ENCODE data around the gene FEZ2. TPM values are rescaled to one million over a fixed set of nuclear protein-coding genes. Genes with fewer than 3 reads are reported as not detected.

The FEZ2 gene
- total RNA-seq, 1 experiment from 2014 or later: 57.5 TPM

DNA sequence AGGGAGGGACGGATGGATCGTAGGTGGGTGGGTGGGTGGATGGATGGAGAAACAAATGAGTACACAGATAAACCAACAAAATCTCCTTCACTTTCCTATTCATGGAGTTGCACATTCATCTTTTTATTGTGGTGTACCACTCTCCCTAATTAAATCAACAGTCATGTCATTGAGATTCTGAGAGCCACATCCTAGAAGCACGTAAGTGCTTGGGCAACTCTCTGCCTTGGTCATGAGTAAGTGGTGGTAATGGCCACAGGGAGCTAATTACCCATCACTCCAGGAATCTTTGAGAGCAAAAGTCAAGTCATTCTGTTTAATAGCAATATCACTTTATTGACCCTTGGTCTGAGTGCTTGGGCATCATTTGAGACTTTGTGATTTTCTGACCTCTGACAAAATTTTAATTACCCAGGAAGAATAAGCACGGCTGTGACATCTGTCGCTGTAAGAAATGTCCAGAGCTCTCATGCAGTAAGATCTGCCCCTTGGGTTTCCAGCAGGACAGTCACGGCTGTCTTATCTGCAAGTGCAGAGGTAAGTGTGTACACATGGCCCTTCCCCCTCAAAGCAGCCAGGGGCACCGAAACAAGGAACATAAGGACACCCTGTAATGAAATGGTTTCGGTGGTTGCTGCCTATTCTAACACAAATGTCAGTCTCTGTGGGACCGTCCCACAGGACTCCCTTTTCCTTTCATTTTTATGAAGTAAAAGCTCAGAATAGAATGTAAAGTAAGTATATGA is 85.9 kb downstream of the FEZ2 start:
- no peaks in the 10 kb centered on the region for H3K4me1 ChIP-seq (ENCODE audit: insufficient read depth, low read length, poor library complexity, severe bottlenecking)
- no peaks in the 10 kb centered on the region for H3K36me3 ChIP-seq (ENCODE audit: insufficient read depth, low read length, poor library complexity, severe bottlenecking)
- no peak for TF ChIP-seq EZH2 (IDR thresholded peaks at IDR 0.05; ENCODE audit: borderline replicate concordance, low read depth, low read length, poor library complexity, severe bottlenecking)
- TF ChIP-seq, protein P1, sequence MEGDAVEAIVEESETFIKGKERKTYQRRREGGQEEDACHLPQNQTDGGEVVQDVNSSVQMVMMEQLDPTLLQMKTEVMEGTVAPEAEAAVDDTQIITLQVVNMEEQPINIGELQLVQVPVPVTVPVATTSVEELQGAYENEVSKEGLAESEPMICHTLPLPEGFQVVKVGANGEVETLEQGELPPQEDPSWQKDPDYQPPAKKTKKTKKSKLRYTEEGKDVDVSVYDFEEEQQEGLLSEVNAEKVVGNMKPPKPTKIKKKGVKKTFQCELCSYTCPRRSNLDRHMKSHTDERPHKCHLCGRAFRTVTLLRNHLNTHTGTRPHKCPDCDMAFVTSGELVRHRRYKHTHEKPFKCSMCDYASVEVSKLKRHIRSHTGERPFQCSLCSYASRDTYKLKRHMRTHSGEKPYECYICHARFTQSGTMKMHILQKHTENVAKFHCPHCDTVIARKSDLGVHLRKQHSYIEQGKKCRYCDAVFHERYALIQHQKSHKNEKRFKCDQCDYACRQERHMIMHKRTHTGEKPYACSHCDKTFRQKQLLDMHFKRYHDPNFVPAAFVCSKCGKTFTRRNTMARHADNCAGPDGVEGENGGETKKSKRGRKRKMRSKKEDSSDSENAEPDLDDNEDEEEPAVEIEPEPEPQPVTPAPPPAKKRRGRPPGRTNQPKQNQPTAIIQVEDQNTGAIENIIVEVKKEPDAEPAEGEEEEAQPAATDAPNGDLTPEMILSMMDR (conservative IDR thresholded peaks at IDR 0.05; ENCODE audit: low read depth, low read length): no peak
- no peak overlapping the region for H3K4me3 ChIP-seq (ENCODE audit: low read depth, low read length, poor library complexity, severe bottlenecking)
- ChIA-PET POLR2A (ENCODE audit: low non-redundant PET) (no interaction called here), CTCF (no interaction called here)
- no peaks in the 10 kb centered on the region for H3K9me3 ChIP-seq (ENCODE audit: low read depth, low read length, poor library complexity, severe bottlenecking)
- no peak overlapping the region for H3K27ac ChIP-seq (ENCODE audit: low read depth, low read length, poor library complexity, severe bottlenecking)
- H3K27me3 ChIP-seq (replicated peaks; ENCODE audit: insufficient read depth, low read depth, low read length, poor library complexity): no peaks in the 10 kb centered on the region
- DNase-seq (ENCODE audit: low spot score): no peak
- intact Hi-C loops (cut with micrococcal nuclease; ENCODE audit: unreplicated experiment): no loop called here
- BruUV-seq (replicated peaks): no TSS peak

DNA sequence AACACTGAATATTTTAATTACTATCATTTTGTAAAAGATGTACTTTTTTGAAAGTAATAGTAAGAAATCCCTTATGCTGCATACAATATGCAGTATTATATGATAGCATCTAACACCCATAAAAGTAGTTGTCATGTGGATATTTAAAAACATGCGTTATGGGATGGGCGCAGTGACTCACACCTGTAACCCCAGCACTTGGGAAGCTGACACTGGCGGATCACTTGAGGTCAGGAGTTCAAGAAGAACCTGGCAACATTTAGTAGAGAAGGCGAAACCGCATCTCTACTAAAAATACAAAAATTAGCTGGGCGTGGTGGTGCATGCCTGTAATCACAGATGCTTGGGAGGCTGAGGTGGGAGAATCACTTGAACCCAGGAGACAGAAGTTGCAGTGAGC is 88.9 kb downstream of the FEZ2 start:
- H3K4me3 ChIP-seq (ENCODE audit: low read depth, low read length, poor library complexity, severe bottlenecking): no peak overlapping the region
- intact Hi-C loops (cut with micrococcal nuclease; ENCODE audit: unreplicated experiment): loop anchor here (5.0 kb wide), 2 partner anchors 47 to 153 kb away; no protein-coding TSS in a partner anchor
- ChIA-PET POLR2A (ENCODE audit: low non-redundant PET) (no interaction called here), CTCF (no interaction called here)
- H3K4me1 ChIP-seq (ENCODE audit: insufficient read depth, low read length, poor library complexity, severe bottlenecking): no peaks in the 10 kb centered on the region
- no peaks in the 10 kb centered on the region for H3K27me3 ChIP-seq (replicated peaks; ENCODE audit: insufficient read depth, low read depth, low read length, poor library complexity)
- no TSS peak for BruUV-seq (replicated peaks)
- no peak overlapping the region for H3K27ac ChIP-seq (ENCODE audit: low read depth, low read length, poor library complexity, severe bottlenecking)
- no peaks in the 10 kb centered on the region for H3K36me3 ChIP-seq (ENCODE audit: insufficient read depth, low read length, poor library complexity, severe bottlenecking)
- no peak for DNase-seq (ENCODE audit: low spot score)
- TF ChIP-seq, protein P1 (conservative IDR thresholded peaks at IDR 0.05; ENCODE audit: low read depth, low read length): no peak
- TF ChIP-seq EZH2 (IDR thresholded peaks at IDR 0.05; ENCODE audit: borderline replicate concordance, low read depth, low read length, poor library complexity, severe bottlenecking): no peak
- no peaks in the 10 kb centered on the region for H3K9me3 ChIP-seq (ENCODE audit: low read depth, low read length, poor library complexity, severe bottlenecking)

DNA sequence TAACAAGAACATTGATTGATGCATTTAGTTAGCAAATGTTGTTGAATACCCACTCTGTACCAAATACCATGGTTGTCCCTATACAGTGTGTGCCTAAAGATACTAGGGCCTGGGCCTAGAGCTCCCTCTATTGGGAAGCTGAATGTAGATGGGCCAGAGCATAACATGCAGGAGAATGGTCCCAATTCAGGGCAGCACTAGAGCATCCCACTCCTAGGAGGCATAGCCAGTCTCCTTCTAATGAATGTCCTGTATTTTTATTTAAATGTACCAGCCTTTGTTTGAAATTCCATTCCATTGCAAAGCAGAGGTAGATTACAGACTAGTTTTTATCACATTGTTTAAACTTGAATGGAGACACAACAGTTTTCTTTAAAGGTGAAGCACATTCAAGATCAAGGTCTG is 90.6 kb downstream of the FEZ2 start:
- TF ChIP-seq, protein P1 (conservative IDR thresholded peaks at IDR 0.05; ENCODE audit: low read depth, low read length): peak; percentile 91
- TF ChIP-seq EZH2 (IDR thresholded peaks at IDR 0.05; ENCODE audit: borderline replicate concordance, low read depth, low read length, poor library complexity, severe bottlenecking): no peak
- POLR2A ChIA-PET (ENCODE audit: low non-redundant PET): no interaction called here
- Histone ChIP-seq H3K27me3 (replicated peaks; ENCODE audit: insufficient read depth, low read depth, low read length, poor library complexity) (no peaks in the 10 kb centered on the region), H3K9me3 (ENCODE audit: low read depth, low read length, poor library complexity, severe bottlenecking) (no peaks in the 10 kb centered on the region), H3K27ac (ENCODE audit: low read depth, low read length, poor library complexity, severe bottlenecking) (no peak overlapping the region), H3K4me1 (ENCODE audit: insufficient read depth, low read length, poor library complexity, severe bottlenecking) (no peaks in the 10 kb centered on the region), H3K4me3 (ENCODE audit: low read depth, low read length, poor library complexity, severe bottlenecking) (no peak overlapping the region), H3K36me3 (ENCODE audit: insufficient read depth, low read length, poor library complexity, severe bottlenecking) (no peaks in the 10 kb centered on the region)
- intact Hi-C loops (cut with micrococcal nuclease; ENCODE audit: unreplicated experiment): loop anchor here (1.0 to 5.0 kb wide), 3 partner anchors 45 to 155 kb away; no protein-coding TSS in a partner anchor
- CTCF ChIA-PET: interaction anchor here (0.6 to 1.0 kb wide), 3 partner anchors 149 to 247 kb away, joined by 4 to 5 read pairs (median 4); no protein-coding TSS in a partner anchor
- peak; percentile 84 for DNase-seq (ENCODE audit: low spot score)
- no TSS peak for BruUV-seq (replicated peaks)

Other genes starting within 250 kb of the FEZ2 start
- 35.3 and 46.5 TPM in 2 replicates for gene CRIM1, start 242.4 kb downstream of the FEZ2 start, total RNA-seq (2021)
- gene VIT, start 98.5 kb upstream of the FEZ2 start, total RNA-seq (2021): not detected in 2 replicates

Measured in A673 (cell line).